HEK293 (cell line): Measurements from ENCODE around the gene NLGN4Y.

Experiments used
- HOXA7 ChIP-seq: sonication (generic); formaldehyde crosslinking; IDR thresholded peaks from 2 replicates; pipeline ENCODE4 v1.8.1; 2022; ENCODE audit warnings: missing genetic modification reagents, borderline replicate concordance
- SETDB1 ChIP-seq: IDR thresholded peaks from one replicate; pipeline ENCODE4 v1.6.1; 2017; ENCODE audit warnings: mild to moderate bottlenecking, low read length, moderate library complexity, mixed read lengths; ENCODE audit not compliant: insufficient read length
- ZNF292 ChIP-seq: fragments of 450-650 bp; formaldehyde crosslinking; IDR thresholded peaks from 2 replicates; pipeline ENCODE4 v1.5.1; 2016; ENCODE audit warnings: low read depth, missing biosample characterization, missing genetic modification characterization, borderline replicate concordance
- ZNF768 ChIP-seq: fragments of 450-650 bp; formaldehyde crosslinking; IDR thresholded peaks from 2 replicates; pipeline ENCODE4 v1.5.1; 2018; ENCODE audit warnings: missing biosample characterization, mild to moderate bottlenecking, missing genetic modification characterization
- ZNF792 ChIP-seq: fragments of 450-650 bp; formaldehyde crosslinking; IDR thresholded peaks from 2 replicates; pipeline ENCODE4 v1.5.1; 2016; ENCODE audit warnings: missing biosample characterization, missing genetic modification characterization
- TF ChIP-seq, protein P1 (sequence below): fragments of 450-650 bp; formaldehyde crosslinking; IDR thresholded peaks from 2 replicates; pipeline ENCODE4 v1.5.1; 2016; ENCODE audit warnings: missing biosample characterization, missing genetic modification characterization
- TF ChIP-seq, protein P2 (sequence below): fragments of 450-650 bp; formaldehyde crosslinking; IDR thresholded peaks from 2 replicates; pipeline ENCODE4 v1.5.1; 2017; ENCODE audit warnings: missing biosample characterization, missing genetic modification characterization
- TF ChIP-seq, protein P3 (sequence below): fragments of 450-650 bp; formaldehyde crosslinking; IDR thresholded peaks from 2 replicates; pipeline ENCODE4 v1.5.1; 2016; ENCODE audit warnings: missing biosample characterization, missing genetic modification characterization

DNA sequence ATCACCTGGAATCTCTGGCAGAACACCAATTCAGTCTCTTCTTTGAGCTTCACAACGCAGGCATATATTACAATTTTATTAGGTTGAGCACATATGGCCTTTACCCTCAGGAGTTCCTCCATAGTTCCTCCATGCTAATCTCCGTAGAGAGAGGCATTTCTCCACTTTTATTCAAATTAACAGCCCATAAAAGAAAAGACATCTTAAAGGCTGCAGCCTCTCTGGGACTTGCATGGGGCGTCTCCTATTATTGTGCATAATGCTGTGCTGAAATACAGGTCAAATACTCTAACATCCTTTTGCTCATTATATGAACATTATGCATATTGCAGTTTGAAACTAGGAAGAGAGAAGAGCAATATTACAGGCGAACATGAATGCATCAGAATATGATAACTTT is 253.9 kb downstream of the NLGN4Y start:
- TF ChIP-seq, protein P1, sequence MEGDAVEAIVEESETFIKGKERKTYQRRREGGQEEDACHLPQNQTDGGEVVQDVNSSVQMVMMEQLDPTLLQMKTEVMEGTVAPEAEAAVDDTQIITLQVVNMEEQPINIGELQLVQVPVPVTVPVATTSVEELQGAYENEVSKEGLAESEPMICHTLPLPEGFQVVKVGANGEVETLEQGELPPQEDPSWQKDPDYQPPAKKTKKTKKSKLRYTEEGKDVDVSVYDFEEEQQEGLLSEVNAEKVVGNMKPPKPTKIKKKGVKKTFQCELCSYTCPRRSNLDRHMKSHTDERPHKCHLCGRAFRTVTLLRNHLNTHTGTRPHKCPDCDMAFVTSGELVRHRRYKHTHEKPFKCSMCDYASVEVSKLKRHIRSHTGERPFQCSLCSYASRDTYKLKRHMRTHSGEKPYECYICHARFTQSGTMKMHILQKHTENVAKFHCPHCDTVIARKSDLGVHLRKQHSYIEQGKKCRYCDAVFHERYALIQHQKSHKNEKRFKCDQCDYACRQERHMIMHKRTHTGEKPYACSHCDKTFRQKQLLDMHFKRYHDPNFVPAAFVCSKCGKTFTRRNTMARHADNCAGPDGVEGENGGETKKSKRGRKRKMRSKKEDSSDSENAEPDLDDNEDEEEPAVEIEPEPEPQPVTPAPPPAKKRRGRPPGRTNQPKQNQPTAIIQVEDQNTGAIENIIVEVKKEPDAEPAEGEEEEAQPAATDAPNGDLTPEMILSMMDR (tag by site-specific recombination): no peak
- no peak for TF ChIP-seq ZNF292
- TF ChIP-seq, protein P2, sequence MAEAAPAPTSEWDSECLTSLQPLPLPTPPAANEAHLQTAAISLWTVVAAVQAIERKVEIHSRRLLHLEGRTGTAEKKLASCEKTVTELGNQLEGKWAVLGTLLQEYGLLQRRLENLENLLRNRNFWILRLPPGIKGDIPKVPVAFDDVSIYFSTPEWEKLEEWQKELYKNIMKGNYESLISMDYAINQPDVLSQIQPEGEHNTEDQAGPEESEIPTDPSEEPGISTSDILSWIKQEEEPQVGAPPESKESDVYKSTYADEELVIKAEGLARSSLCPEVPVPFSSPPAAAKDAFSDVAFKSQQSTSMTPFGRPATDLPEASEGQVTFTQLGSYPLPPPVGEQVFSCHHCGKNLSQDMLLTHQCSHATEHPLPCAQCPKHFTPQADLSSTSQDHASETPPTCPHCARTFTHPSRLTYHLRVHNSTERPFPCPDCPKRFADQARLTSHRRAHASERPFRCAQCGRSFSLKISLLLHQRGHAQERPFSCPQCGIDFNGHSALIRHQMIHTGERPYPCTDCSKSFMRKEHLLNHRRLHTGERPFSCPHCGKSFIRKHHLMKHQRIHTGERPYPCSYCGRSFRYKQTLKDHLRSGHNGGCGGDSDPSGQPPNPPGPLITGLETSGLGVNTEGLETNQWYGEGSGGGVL (tag by site-specific recombination): no peak
- no peak for TF ChIP-seq HOXA7
- no peak for TF ChIP-seq ZNF792
- TF ChIP-seq, protein P3, sequence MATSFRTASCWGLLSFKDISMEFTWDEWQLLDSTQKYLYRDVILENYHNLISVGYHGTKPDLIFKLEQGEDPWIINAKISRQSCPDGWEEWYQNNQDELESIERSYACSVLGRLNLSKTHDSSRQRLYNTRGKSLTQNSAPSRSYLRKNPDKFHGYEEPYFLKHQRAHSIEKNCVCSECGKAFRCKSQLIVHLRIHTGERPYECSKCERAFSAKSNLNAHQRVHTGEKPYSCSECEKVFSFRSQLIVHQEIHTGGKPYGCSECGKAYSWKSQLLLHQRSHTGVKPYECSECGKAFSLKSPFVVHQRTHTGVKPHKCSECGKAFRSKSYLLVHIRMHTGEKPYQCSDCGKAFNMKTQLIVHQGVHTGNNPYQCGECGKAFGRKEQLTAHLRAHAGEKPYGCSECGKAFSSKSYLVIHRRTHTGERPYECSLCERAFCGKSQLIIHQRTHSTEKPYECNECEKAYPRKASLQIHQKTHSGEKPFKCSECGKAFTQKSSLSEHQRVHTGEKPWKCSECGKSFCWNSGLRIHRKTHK (tag by site-specific recombination): no peak
- TF ChIP-seq ZNF768 (tag by site-specific recombination): no peak
- no peak for TF ChIP-seq SETDB1
